ENCODE results near the gene BORCS5.

Gene BORCS5

GRCh38 chr12:12396694-12397093, 39.8 kb downstream of the BORCS5 start:
- H3K4me3 ChIP-seq (ENCODE audit: low read depth, low read length): no peak overlapping the region
- no peak for TF ChIP-seq CTCF (IDR thresholded peaks at IDR 0.05; ENCODE audit: low read depth, low read length, missing control alignments)
- DNase-seq (ENCODE audit: low read depth): no peak

- DNase-seq (ENCODE audit: low read depth): no peak
- H3K4me3 ChIP-seq (ENCODE audit: low read depth, low read length): no peak overlapping the region
- TF ChIP-seq CTCF (IDR thresholded peaks at IDR 0.05; ENCODE audit: low read depth, low read length, missing control alignments): no peak
Observed at GRCh38 chr12:12397184-12397583, 40.3 kb downstream of the BORCS5 start.

GRCh38 chr12:12398026-12398859, 41.4 kb downstream of the BORCS5 start:
- DNase-seq (ENCODE audit: low read depth): no peak
- TF ChIP-seq CTCF (IDR thresholded peaks at IDR 0.05; ENCODE audit: low read depth, low read length, missing control alignments): no peak
- H3K4me3 ChIP-seq (ENCODE audit: low read depth, low read length): no peak overlapping the region

DNA sequence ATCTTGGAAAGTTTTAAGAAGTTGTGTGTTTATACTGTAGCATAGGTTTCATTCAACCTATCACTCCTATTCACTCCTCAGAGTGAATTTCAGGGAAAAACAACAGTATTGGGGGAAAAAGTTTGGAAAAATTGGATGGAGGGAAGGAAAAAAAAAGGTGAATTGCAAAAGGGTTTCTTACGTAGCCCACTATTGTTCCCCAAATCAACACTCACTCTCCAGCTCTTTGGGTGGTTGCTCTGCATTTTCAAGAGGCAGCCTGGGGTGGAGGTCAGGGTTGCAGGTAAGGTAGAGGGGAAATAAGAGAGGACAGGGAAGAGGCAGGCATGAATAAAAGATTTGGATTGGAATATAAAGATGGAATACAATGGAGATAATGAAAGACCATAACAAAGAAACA, 42.3 kb downstream of the BORCS5 start:
- DNase-seq (ENCODE audit: low read depth): no peak
- H3K4me3 ChIP-seq (ENCODE audit: low read depth, low read length): no peak overlapping the region
- no peak for TF ChIP-seq CTCF (IDR thresholded peaks at IDR 0.05; ENCODE audit: low read depth, low read length, missing control alignments)

DNA sequence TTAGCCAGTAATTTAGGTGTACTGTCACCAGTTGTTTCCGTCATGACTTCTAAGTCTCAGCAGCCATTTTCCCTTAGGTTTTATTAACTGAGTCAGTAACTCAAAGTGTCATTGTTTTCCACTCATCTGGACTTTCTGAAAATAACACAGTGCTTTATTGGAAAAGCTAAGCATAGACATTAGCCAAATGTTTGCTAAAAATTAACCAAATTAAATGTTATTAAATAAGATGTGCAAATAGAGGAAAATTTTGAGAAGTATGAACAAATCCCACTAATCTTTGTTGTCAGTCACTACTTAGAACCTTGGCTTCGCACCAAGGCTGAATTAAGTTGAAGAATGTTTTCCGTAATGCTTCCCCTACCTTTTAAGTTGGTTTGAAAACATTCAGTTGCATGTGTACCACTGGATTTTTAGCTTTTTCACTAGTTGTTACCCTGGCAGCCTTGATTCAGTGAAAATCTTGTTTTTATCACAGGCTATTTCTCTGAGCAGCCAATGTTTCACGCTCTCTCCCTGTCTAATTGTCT, 43.0 kb downstream of the BORCS5 start:
- TF ChIP-seq CTCF (IDR thresholded peaks at IDR 0.05; ENCODE audit: low read depth, low read length, missing control alignments): no peak
- no peak for DNase-seq (ENCODE audit: low read depth)
- no peak overlapping the region for H3K4me3 ChIP-seq (ENCODE audit: low read depth, low read length)

GRCh38 chr12:12400793-12401192, 43.9 kb downstream of the BORCS5 start:
- no peak overlapping the region for H3K4me3 ChIP-seq (ENCODE audit: low read depth, low read length)
- no peak for TF ChIP-seq CTCF (IDR thresholded peaks at IDR 0.05; ENCODE audit: low read depth, low read length, missing control alignments)
- DNase-seq (ENCODE audit: low read depth): no peak
